ENCODE measurements around the gene GIT2.

Gene GIT2

GRCh38 chr12:109880043-109880931 is 115.9 kb downstream of the GIT2 start, which contains the start of gene GLTP:
Gene GLTP (minus strand): TSS chr12:109880541. CDS start chr12:109880374, 167 bp downstream.
- no peak for FAIRE-seq
- peak; percentile 91 for DNase-seq (ENCODE audit: insufficient read length, low spot score)

More at GRCh38 chr12:109880043-109880931, 115.9 kb downstream of the GIT2 start, which contains the start of gene GLTP:
- TF ChIP-seq CTCF (IDR thresholded peaks at IDR 0.05; ENCODE audit: insufficient read depth, missing control alignments) = peak; percentile 70

All from D721Med (cell line).